ENCODE results near the gene RPL7A.

- no peak for TF ChIP-seq CTCF (conservative IDR thresholded peaks at IDR 0.05; ENCODE audit: low read depth, low read length)
- TF ChIP-seq POLR2A (IDR thresholded peaks at IDR 0.05; ENCODE audit: low read depth, low read length) = no peak
- TF ChIP-seq RFX5 (IDR thresholded peaks at IDR 0.05; ENCODE audit: low read depth, low read length) = no peak
- TF ChIP-seq RCOR1 (IDR thresholded peaks at IDR 0.05; ENCODE audit: insufficient replicate concordance, low read length) = no peak
- TF ChIP-seq FOS (IDR thresholded peaks at IDR 0.05; ENCODE audit: low read depth, low read length) = no peak
- no peak for TF ChIP-seq BHLHE40 (IDR thresholded peaks at IDR 0.05; ENCODE audit: low read depth, low read length)
- no peak for TF ChIP-seq SMC3 (IDR thresholded peaks at IDR 0.05; ENCODE audit: low read depth, low read length)
- no peak for TF ChIP-seq ELK1 (IDR thresholded peaks at IDR 0.05; ENCODE audit: borderline replicate concordance, low read depth, low read length)
- TF ChIP-seq MXI1 (IDR thresholded peaks at IDR 0.05; ENCODE audit: borderline replicate concordance, low read depth, low read length) = no peak
Measured at GRCh38 chr9:133400292-133400691, 52.3 kb downstream of the RPL7A start.

All from IMR-90 (cell line).